ENCODE measurements around the gene BICDL2. TPM values are rescaled to one million over a fixed set of nuclear protein-coding genes. Genes with fewer than 3 reads are reported as not detected.
A peak's percentile ranks its signal among the peaks of the same experiment; 100 is the strongest.

BICDL2 gene
- total and polyA plus RNA-seq, 2 experiments from 2014 or later = not detected

- TF ChIP-seq, protein P1, sequence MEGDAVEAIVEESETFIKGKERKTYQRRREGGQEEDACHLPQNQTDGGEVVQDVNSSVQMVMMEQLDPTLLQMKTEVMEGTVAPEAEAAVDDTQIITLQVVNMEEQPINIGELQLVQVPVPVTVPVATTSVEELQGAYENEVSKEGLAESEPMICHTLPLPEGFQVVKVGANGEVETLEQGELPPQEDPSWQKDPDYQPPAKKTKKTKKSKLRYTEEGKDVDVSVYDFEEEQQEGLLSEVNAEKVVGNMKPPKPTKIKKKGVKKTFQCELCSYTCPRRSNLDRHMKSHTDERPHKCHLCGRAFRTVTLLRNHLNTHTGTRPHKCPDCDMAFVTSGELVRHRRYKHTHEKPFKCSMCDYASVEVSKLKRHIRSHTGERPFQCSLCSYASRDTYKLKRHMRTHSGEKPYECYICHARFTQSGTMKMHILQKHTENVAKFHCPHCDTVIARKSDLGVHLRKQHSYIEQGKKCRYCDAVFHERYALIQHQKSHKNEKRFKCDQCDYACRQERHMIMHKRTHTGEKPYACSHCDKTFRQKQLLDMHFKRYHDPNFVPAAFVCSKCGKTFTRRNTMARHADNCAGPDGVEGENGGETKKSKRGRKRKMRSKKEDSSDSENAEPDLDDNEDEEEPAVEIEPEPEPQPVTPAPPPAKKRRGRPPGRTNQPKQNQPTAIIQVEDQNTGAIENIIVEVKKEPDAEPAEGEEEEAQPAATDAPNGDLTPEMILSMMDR (IDR thresholded peaks at IDR 0.05; ENCODE audit: low read depth, low read length) = no peak
- Histone ChIP-seq H3K27ac (no peak overlapping the region), H3K4me1 (ENCODE audit: low read depth) (peaks cover 16% of the 10 kb centered on the region), H3K27me3 (no peaks in the 10 kb centered on the region), H3K4me3 (no peak overlapping the region), H3K36me3 (no peaks in the 10 kb centered on the region), H3K9me3 (ENCODE audit: low read depth) (no peaks in the 10 kb centered on the region)
- no peak for DNase-seq (ENCODE audit: low read depth in 1 of 2, low spot score in 1 of 2)
Measured at GRCh38 chr16:3015865-3016521, 20.8 kb downstream of the BICDL2 start.

GRCh38 chr16:3014971-3015370 lies 21.8 kb downstream of the BICDL2 start:
- peaks cover 24% of the 10 kb centered on the region for H3K4me1 ChIP-seq (ENCODE audit: low read depth)
- no peak overlapping the region for H3K4me3 ChIP-seq
- no peaks in the 10 kb centered on the region for H3K9me3 ChIP-seq (ENCODE audit: low read depth)
- DNase-seq (ENCODE audit: low read depth in 1 of 2, low spot score in 1 of 2) = no peak
- no peaks in the 10 kb centered on the region for H3K36me3 ChIP-seq
- no peaks in the 10 kb centered on the region for H3K27me3 ChIP-seq
- H3K27ac ChIP-seq = no peak overlapping the region
- TF ChIP-seq, protein P1 (IDR thresholded peaks at IDR 0.05; ENCODE audit: low read depth, low read length) = no peak

DNA sequence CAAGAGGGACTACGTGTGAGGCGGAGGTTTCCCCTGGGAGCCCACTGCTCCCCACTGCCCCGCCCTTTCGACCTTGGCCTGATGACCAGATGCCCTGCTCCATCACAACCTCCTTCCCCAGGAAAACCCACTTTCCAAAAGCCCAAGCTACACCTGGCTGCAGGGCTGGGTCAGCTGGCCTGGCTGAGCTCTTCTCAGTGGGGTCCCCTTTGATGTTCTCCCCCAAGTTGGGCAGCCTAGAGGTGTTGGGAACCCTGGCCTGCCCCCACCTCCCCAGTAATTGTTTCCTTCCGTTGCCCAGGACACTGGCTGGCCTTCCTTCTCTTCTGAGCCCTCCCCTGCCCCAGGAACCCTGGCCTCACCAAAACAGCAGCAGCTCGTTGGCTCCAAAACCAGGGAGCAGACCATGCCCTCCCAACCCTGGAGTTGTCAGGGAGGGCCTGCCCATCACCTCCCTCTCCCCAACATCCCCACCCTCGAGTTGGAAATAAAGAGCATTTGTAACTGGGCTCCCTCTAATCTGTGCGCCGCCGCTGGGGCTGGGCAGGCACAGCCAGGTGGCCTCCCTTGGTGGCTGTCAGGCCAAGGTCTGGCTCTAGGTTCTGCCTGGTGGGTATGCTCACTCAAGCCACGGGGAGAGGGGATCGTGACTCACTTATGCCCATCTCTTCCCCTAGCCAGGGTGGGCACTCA lies 22.6 kb downstream of the BICDL2 start:
- Histone ChIP-seq H3K36me3 (no peaks in the 10 kb centered on the region), H3K4me3 (no peak overlapping the region), H3K9me3 (ENCODE audit: low read depth) (no peaks in the 10 kb centered on the region), H3K4me1 (ENCODE audit: low read depth) (peaks cover 31% of the 10 kb centered on the region), H3K27ac (no peak overlapping the region), H3K27me3 (no peaks in the 10 kb centered on the region)
- TF ChIP-seq, protein P1 (IDR thresholded peaks at IDR 0.05; ENCODE audit: low read depth, low read length) = no peak
- no peak for DNase-seq (ENCODE audit: low read depth in 1 of 2, low spot score in 1 of 2)

- Histone ChIP-seq H3K27ac (no peak overlapping the region), H3K27me3 (no peaks in the 10 kb centered on the region), H3K4me3 (no peak overlapping the region), H3K4me1 (ENCODE audit: low read depth) (peaks cover 36% of the 10 kb centered on the region), H3K36me3 (no peaks in the 10 kb centered on the region), H3K9me3 (ENCODE audit: low read depth) (no peaks in the 10 kb centered on the region)
- no peak for DNase-seq (ENCODE audit: low read depth in 1 of 2, low spot score in 1 of 2)
- TF ChIP-seq, protein P1 (IDR thresholded peaks at IDR 0.05; ENCODE audit: low read depth, low read length) = no peak
Measured at GRCh38 chr16:3013491-3013951, 23.2 kb downstream of the BICDL2 start.

DNA sequence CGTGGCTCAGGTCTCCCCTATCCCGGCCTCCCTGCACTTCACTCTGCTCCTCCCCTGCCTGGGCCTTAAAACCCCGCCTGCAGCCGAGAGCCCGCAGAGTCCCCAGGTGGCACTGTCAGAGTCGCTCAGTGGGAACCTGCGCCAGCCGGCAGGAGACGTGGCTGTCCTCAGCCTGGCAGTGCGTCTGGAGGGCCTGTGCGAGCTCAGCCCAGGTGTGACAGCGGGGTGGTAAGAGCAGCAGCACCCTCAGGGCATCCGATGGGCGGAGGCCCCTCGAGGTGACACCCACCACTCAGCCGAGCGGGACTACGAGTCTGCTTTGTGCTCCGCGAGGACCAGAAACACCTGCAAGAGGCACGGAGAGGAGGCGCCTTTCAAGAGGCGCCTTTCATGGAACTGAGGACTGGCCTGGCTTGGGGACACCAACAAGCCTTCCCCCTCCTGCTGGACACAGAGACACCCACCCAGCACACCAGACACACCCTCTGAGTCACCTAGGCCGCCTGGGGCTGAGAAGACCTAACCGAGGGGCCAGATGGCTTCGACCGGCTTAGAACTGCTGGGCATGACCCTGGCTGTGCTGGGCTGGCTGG lies 23.8 kb downstream of the BICDL2 start, which contains the start of gene CLDN9:
CLDN9 (plus strand) TSS at position 96 of the 593 bp plus-strand sequence; CDS start at position 536, 440 bp downstream.
- H3K27me3 ChIP-seq = no peaks in the 10 kb centered on the region
- H3K9me3 ChIP-seq (ENCODE audit: low read depth) = no peaks in the 10 kb centered on the region
- peaks cover 39% of the 10 kb centered on the region for H3K4me1 ChIP-seq (ENCODE audit: low read depth)
- peak in 1 of 2 donors; percentile 48 for DNase-seq (ENCODE audit: low read depth in 1 of 2, low spot score in 1 of 2)
- no peaks in the 10 kb centered on the region for H3K36me3 ChIP-seq
- TF ChIP-seq, protein P1 (IDR thresholded peaks at IDR 0.05; ENCODE audit: low read depth, low read length) = no peak
- H3K4me3 ChIP-seq = no peak within 1 kb of the TSS
- H3K27ac ChIP-seq = no peak within 1 kb of the TSS

All from cardiac muscle cell (in vitro differentiated cells and primary cell).